HG03064 (cell line): ENCODE measurements around the gene DNM3.

ENCODE experiments used
- ATAC-seq: cut with Tn5 transposase; IDR thresholded peaks from one replicate; pipeline ENCODE4 v1.9.1; 2021; ENCODE audit warnings: low read depth; ENCODE audit not compliant: unreplicated experiment

DNM3 gene

DNA sequence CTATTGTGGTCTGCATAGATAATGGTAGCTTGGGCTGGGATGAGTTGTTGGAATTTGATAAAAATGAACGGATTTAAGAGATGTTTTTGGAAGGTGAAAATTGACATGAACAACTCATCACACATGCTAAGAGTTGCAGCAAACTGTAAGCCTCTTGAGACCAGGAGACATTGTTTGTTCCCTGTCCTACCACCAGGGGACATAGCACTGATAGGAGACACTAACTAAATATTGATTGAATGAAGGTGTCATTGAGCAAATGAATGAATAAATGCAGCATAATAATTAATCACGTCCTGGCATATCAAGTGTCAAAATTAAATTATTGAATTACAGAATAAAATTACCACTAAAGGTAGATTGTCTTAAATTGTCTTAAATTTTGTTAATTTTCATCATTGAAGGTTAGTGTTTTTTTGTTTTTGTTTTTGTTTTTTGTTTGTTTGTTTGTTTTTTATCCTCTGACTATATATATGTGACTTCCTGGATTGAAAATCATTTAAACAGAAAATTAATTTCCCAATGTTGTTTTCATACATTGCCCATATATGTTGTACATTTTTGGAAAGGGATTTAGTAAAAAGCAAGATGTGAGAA, 293.9 kb downstream of the DNM3 start:
- no peak for ATAC-seq

GRCh38 chr1:172135978-172136610, 294.8 kb downstream of the DNM3 start:
- no peak for ATAC-seq

- no peak for ATAC-seq
Measured at GRCh38 chr1:172136925-172137324, 295.6 kb downstream of the DNM3 start.

- no peak for ATAC-seq
Measured at GRCh38 chr1:172137703-172138454, 296.6 kb downstream of the DNM3 start.

- no peak for ATAC-seq
Measured at GRCh38 chr1:172138634-172139033, 297.3 kb downstream of the DNM3 start.

- ATAC-seq, result no peak
Measured at GRCh38 chr1:172139196-172139595, 297.9 kb downstream of the DNM3 start.

DNA sequence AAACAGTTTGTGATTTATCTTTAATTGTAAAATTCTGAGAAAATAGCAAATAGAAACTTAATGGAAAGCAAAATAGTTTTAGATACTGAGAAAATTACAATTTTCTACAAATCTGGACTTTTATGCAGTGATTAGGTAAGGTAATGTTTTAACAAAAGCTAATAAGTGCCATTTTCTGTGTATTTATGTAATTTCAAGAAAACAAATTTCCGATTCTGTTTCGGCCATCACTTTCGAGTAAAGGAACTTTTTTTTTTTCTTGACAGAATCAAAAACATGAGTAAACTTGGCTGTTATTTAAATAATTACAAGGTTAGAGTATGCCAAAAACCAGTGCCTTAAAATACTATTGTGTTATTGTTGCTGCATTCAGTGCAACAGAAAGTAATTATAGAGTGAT, 298.8 kb downstream of the DNM3 start:
- no peak for ATAC-seq

DNA sequence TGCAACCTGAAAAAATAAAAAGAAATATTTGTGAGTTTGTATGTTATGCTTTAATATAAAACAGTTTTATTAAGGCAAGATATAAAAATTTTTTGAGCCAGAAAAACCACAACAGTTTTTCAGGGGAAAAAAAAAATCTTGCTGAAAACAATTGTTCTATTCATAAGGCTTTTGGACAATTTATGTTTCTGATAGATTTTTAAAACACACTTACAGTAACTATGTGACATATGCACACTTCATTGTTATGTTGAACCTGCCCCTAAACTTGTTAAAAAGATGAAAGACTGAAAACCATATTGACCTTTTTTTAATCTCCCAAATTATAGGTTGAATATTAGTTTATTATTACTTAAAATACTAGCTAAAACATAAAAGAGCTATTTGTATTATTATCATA, 299.3 kb downstream of the DNM3 start:
- no peak for ATAC-seq

DNA sequence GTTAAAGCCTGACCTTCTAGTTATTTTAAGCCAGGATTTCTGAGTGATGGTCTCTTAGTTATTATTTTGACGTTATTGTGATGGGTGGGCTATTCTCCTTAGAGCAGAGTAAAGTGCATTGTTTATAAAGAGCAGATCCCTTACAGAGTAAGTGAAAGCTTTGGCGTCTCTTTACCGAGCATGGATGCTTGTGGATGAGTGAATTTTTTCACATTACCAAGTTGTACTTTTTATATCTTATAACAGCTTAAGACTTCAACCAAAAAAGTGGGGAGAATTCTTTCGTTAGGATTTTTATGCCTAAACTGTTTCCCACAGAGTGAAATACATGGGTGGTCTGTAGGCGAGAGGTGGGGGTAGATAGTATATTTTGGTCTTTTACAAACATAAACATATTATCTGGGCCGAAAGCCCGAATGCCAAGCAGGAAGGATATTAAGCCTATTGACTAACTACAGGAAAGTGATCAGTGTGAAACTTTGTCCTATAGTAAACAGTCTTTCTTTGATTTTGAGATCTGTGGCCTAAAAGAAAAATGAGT, 300.1 kb downstream of the DNM3 start:
- ATAC-seq, result no peak

GRCh38 chr1:172142324-172142723, 301.0 kb downstream of the DNM3 start:
- ATAC-seq, result no peak

DNA sequence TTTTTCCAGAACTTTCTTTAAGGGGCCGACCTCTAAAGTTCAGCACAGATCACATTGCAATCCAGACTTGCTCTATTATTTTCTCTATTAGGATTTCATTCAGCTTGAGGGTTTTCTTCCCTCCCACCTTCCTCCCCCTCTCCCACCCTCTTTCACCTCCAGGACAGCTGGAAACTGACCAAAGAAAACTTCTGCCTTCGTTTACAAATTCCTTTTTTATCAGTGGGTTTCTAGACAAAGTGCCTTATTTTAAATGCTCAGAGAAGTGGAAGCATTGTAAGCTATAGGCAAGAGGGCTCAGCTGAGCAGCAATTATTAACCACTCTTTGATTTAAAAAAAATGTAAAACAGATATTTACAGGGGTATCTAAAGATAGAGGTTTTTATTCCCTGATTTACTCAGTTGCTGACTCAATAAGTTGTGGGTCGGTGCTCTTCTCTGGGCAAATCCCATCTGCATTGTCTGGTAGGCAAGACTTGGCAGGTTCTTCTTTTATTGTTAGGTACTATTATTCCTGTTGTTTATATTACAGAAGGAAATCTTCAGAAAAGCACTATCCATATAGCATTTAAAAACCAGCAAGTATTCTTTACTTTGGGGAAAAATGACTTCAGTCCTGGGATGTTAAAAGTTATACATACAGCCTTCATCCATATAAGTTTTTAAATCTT, 302.2 kb downstream of the DNM3 start:
- no peak for ATAC-seq

- ATAC-seq, result no peak
Measured at GRCh38 chr1:172144445-172145061, 303.3 kb downstream of the DNM3 start.

- no peak for ATAC-seq
Measured at GRCh38 chr1:172145231-172145651, 303.9 kb downstream of the DNM3 start.

DNA sequence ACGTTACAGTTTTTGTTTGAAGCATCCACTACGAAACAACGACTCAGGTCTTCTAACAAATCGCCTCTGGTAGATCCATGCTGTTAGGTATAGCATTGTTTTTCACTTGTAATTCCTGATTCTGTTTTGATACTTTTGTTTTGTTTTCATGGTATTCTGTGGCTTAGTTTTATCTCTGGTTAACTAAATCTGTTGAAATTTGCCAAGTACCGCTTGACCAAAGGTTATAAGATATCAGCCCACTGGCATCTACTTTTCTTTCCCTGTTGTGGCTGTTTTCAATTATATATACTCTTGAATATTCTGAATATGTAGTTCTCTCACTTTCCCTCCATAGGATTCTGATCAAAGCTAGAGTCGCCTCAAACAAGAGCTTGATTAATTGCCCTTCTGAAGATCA, 304.4 kb downstream of the DNM3 start:
- ATAC-seq, result no peak

DNA sequence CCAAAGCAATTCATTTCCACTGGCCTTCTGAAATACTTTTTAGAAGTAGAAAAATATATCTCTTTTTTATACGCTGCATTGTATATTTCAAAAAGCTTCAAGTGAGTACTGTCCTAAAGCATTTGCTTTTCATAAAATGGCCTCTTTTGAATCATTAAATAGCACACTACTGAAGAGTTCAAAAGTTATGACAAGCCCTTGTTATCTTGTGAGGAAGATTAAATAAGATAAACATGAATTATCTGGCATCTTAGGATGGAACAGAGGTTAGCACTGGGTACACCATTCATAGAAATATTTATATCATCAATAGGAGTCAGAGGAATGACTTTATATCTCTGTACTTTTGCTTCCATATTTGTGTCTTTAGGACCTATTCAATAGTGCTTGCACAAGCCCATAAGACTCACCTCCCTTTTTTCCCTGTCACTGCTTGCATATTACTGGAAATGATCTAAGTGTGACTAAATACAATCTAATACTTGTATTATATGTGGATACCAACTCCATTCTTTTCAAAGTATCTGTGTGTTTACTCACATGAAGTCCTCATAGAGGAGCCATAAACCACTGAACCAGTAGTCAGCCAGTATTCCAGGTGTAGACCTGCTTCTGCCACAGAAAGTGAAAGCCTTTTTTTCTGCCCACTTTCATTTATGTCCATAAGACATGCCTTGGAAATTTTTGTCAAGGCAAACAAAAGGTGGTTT, 305.0 kb downstream of the DNM3 start:
- ATAC-seq, result no peak

DNA sequence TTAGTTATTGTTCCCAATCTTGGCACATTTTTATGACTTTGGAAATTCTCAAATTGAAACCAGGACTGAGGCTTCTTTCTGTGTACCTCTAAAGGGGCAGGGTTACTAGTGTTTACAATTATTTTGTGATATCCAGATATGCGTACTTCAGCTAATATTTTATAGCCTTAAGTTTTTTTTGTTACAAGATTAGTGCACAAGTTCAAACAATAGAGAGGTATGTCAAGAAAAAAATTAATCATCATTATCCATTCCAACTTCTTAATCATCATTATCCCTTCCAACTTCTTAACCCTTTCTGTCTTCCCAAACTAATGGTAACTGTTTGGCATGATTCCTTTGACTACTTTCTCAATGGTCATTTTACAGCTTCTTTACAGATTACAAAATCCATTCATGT, 306.2 kb downstream of the DNM3 start:
- ATAC-seq, result no peak

GRCh38 chr1:172148213-172148612, 306.9 kb downstream of the DNM3 start:
- ATAC-seq, result no peak

- ATAC-seq, result no peak
Measured at GRCh38 chr1:172148707-172149106, 307.4 kb downstream of the DNM3 start.

DNA sequence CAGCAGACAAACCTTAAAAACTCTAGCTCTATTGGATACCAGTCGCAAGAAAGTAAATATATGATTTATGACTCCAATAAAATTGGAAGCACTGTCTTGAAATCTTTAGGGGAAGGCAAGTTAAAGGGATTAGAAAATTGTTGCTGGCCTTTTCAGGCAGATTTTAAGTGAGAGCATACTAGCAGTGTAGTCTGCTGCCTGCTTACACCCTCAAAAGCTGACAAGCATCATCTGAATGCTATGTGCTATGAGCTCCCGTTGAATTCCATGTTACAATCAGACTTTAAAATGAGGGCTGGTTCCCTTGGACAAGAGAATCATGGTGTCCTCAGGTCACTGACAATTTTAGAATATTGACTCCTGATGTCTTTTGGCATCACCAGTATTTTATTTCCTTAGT, 308.0 kb downstream of the DNM3 start:
- ATAC-seq, result no peak

DNA sequence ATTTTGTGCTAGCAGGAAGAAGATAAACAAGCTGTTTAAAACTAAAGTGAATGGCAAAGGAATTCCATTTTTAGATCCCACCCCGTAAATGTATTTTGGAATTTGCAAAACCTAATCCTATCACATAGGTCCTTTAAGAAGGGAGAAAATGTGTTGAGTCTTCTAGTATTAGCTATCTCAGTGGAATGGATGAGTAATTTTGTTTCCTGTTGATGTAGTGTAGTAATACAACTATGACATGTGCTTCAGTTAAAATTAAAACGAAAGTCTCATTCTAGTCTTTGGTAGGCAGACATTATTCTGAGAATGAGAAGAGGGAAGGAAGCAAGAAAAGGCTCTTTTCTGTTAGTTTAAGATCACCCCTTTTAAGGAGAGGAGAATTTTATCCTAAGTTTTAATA, 313.3 kb downstream of the DNM3 start:
- ATAC-seq, result peak; percentile 90
